ENCODE results near the gene RLF.

DNA sequence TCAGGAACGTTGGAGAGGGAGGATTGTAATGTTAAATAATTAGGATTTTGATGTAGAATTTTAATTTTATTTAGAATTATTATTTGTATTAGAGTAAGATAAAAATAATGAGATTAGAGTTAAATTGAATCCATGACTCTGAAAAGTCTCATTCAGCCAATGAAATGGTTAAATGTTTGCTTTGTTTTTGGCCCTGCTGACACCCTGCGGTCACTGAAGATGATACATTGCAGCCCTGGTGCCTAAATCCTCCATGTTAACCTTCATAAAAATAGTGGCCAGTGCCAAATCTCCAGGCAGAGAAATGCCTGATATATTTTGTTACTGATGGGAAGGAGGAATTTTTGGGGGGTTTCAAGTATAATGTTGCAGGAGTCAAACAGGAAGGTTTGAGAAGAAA, 27.3 kb upstream of the RLF start:
- TF ChIP-seq EZH2 (IDR thresholded peaks at IDR 0.05; ENCODE audit: borderline replicate concordance, insufficient read depth, low read depth, low read length, poor library complexity, severe bottlenecking) = no peak
- TF ChIP-seq, protein P1, sequence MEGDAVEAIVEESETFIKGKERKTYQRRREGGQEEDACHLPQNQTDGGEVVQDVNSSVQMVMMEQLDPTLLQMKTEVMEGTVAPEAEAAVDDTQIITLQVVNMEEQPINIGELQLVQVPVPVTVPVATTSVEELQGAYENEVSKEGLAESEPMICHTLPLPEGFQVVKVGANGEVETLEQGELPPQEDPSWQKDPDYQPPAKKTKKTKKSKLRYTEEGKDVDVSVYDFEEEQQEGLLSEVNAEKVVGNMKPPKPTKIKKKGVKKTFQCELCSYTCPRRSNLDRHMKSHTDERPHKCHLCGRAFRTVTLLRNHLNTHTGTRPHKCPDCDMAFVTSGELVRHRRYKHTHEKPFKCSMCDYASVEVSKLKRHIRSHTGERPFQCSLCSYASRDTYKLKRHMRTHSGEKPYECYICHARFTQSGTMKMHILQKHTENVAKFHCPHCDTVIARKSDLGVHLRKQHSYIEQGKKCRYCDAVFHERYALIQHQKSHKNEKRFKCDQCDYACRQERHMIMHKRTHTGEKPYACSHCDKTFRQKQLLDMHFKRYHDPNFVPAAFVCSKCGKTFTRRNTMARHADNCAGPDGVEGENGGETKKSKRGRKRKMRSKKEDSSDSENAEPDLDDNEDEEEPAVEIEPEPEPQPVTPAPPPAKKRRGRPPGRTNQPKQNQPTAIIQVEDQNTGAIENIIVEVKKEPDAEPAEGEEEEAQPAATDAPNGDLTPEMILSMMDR (IDR thresholded peaks at IDR 0.05) = no peak

Measured in B cell (primary cell).